GM23338 (cell line): ENCODE results near the gene ZNF70. TPM values are rescaled to one million over a fixed set of nuclear protein-coding genes. Genes with fewer than 3 reads are reported as not detected.

Experiments
- ATAC-seq: fragments of 200-7000 bp; cut with Tn5 transposase; 3 replicates; pipeline ENCODE4 v1.9.1; 2020
- DNase-seq: peaks from one replicate; pipeline ENCODE4 v3.0.0-alpha.2; 2015; ENCODE audit warnings: low spot score
- H2AFZ ChIP-seq: fragments of 200-600 bp; sonication (generic); 2 replicates; pipeline ENCODE4 v1.8.0; 2016; ENCODE audit warnings: antibody characterized with exemption, mild to moderate bottlenecking, moderate library complexity
- H3F3A ChIP-seq: fragments of 200-600 bp; sonication (generic); replicated peaks from 2 replicates; pipeline ENCODE4 v1.8.0; 2017; ENCODE audit warnings: antibody characterized with exemption, mixed run types, low read depth
- H3K27ac ChIP-seq: fragments of 200-600 bp; sonication (generic); 2 replicates; pipeline ENCODE4 v1.6.1; 2016; ENCODE audit warnings: low read depth
- H3K27me3 ChIP-seq: fragments of 200-600 bp; sonication (generic); 2 replicates; pipeline ENCODE4 v1.8.0; 2016; ENCODE audit warnings: mild to moderate bottlenecking, mixed run types, moderate library complexity; ENCODE audit not compliant: insufficient read depth
- H3K36me3 ChIP-seq: fragments of 200-600 bp; sonication (generic); 2 replicates; pipeline ENCODE4 v1.8.0; 2016; ENCODE audit warnings: mild to moderate bottlenecking; ENCODE audit not compliant: insufficient read depth
- H3K4me1 ChIP-seq: fragments of 200-600 bp; sonication (generic); 2 replicates; pipeline ENCODE4 v1.8.0; 2016; ENCODE audit warnings: mild to moderate bottlenecking, moderate library complexity; ENCODE audit not compliant: insufficient read depth
- H3K4me2 ChIP-seq: fragments of 200-600 bp; sonication (generic); 2 replicates; pipeline ENCODE4 v1.7.1; 2017; ENCODE audit warnings: mixed run types
- H3K4me3 ChIP-seq: fragments of 200-600 bp; sonication (generic); 2 replicates; pipeline ENCODE4 v1.6.1; 2016; ENCODE audit warnings: mixed run types
- H3K79me2 ChIP-seq: fragments of 200-600 bp; sonication (generic); replicated peaks from 2 replicates; pipeline ENCODE4 v1.8.0; 2017; ENCODE audit warnings: mild to moderate bottlenecking; ENCODE audit not compliant: insufficient read depth
- H3K9me2 ChIP-seq: fragments of 200-600 bp; sonication (generic); 2 replicates; pipeline ENCODE4 v1.8.0; 2017; ENCODE audit not compliant: insufficient read depth
- H4K20me1 ChIP-seq: fragments of 200-600 bp; sonication (generic); replicated peaks from 2 replicates; pipeline ENCODE4 v1.8.0; 2017; ENCODE audit warnings: mild to moderate bottlenecking; ENCODE audit not compliant: insufficient read depth
- H3K27ac Mint-ChIP-seq: 2 replicates; pipeline ENCODE4 v1.8.0; 2020; ENCODE audit warnings: inconsistent platforms, mild to moderate bottlenecking, moderate library complexity, mixed read lengths
- H3K27me3 Mint-ChIP-seq: 3 replicates; pipeline ENCODE4 v1.8.0; 2022; ENCODE audit warnings: low read depth, mild to moderate bottlenecking, moderate library complexity, mixed read lengths, inconsistent platforms; ENCODE audit not compliant: insufficient read depth, poor library complexity
- H3K36me3 Mint-ChIP-seq: 3 replicates; pipeline ENCODE4 v1.8.0; 2021; ENCODE audit warnings: low read depth, mild to moderate bottlenecking, inconsistent platforms, moderate library complexity, mixed read lengths
- H3K4me1 Mint-ChIP-seq: 3 replicates; pipeline ENCODE4 v1.8.0; 2020; ENCODE audit warnings: mild to moderate bottlenecking, inconsistent platforms, mixed read lengths
- H3K4me3 Mint-ChIP-seq: 3 replicates; pipeline ENCODE4 v1.8.0; 2021; ENCODE audit warnings: moderate library complexity, mild to moderate bottlenecking, inconsistent platforms, mixed read lengths
- H3K9me3 Mint-ChIP-seq: 3 replicates; pipeline ENCODE4 v1.8.0; 2020; ENCODE audit warnings: moderate library complexity, mild to moderate bottlenecking, inconsistent platforms, mixed read lengths
- EZH2 ChIP-seq: fragments of 200-600 bp; sonication (generic); IDR thresholded peaks from one replicate; pipeline ENCODE4 v1.8.0; 2017; ENCODE audit warnings: antibody characterized with exemption, mild to moderate bottlenecking, low read depth; ENCODE audit not compliant: unreplicated experiment
- EZH2phosphoT487 ChIP-seq: fragments of 200-600 bp; sonication (generic); IDR thresholded peaks from one replicate; pipeline ENCODE4 v1.8.1; 2018; ENCODE audit warnings: antibody characterized with exemption; ENCODE audit not compliant: unreplicated experiment
- JUNB ChIP-seq: IDR thresholded peaks from one replicate; pipeline ENCODE4 v1.6.1; 2016; ENCODE audit warnings: antibody characterized with exemption; ENCODE audit not compliant: unreplicated experiment
- NANOG ChIP-seq: IDR thresholded peaks from 2 replicates; pipeline ENCODE4 v1.6.1; 2016; ENCODE audit warnings: antibody characterized with exemption, borderline replicate concordance
- POLR2AphosphoS5 ChIP-seq: IDR thresholded peaks from 2 replicates; pipeline ENCODE4 v1.6.1; 2016; ENCODE audit warnings: antibody characterized with exemption, low read depth
- STAT1 ChIP-seq: IDR thresholded peaks from one replicate; pipeline ENCODE4 v1.6.1; 2016; ENCODE audit warnings: antibody characterized with exemption; ENCODE audit not compliant: unreplicated experiment
- ZNF331 ChIP-seq: fragments of 250-450 bp; sonication (Bioruptor Pico); IDR thresholded peaks from 2 replicates; pipeline ENCODE4 v1.5.0; 2020; ENCODE audit warnings: low read depth, mild to moderate bottlenecking, moderate library complexity
- polyA plus RNA-seq: library from polyadenylated mRNA; unstranded; fragments of >200 nt; fragmentation: Nextera tagmentation; extraction: Ambion mirVana; gene quantifications from 2 replicates; pipeline ENCODE4 v1.2.1, GENCODE V29; 2016
- total RNA-seq: library from RNA; depleted of rRNA; stranded (reverse); fragments of >200 nt; shearing (Covaris generic); gene quantifications from 2 replicates; pipeline ENCODE4 v1.2.3, GENCODE V29; 2014
- TF ChIP-seq, protein P1 (sequence below): IDR thresholded peaks from one replicate; pipeline ENCODE4 v1.6.1; 2018; ENCODE audit warnings: antibody characterized with exemption; ENCODE audit not compliant: unreplicated experiment
- TF ChIP-seq, protein P2 (sequence below): fragments of 250-450 bp; sonication (Bioruptor Pico); IDR thresholded peaks from 2 replicates; pipeline ENCODE4 v1.5.0; 2020; ENCODE audit warnings: mild to moderate bottlenecking, moderate library complexity
- TF ChIP-seq, protein P3 (sequence below), 2 experiments: fragments of 200-600 bp in 1 of 2; sonication (generic) in 1 of 2; conservative IDR thresholded peaks; 2 replicates each; pipeline versions ENCODE4 v1.5.1 to v1.6.1; 2016 to 2017; ENCODE audit warnings: antibody characterized with exemption in 2 of 2, low read depth in 2 of 2, mild to moderate bottlenecking in 2 of 2, moderate library complexity in 1 of 2

ZNF70 gene
- total and polyA plus RNA-seq, 2 experiments from 2014 or later: 0.45 to 2.6 TPM

DNA sequence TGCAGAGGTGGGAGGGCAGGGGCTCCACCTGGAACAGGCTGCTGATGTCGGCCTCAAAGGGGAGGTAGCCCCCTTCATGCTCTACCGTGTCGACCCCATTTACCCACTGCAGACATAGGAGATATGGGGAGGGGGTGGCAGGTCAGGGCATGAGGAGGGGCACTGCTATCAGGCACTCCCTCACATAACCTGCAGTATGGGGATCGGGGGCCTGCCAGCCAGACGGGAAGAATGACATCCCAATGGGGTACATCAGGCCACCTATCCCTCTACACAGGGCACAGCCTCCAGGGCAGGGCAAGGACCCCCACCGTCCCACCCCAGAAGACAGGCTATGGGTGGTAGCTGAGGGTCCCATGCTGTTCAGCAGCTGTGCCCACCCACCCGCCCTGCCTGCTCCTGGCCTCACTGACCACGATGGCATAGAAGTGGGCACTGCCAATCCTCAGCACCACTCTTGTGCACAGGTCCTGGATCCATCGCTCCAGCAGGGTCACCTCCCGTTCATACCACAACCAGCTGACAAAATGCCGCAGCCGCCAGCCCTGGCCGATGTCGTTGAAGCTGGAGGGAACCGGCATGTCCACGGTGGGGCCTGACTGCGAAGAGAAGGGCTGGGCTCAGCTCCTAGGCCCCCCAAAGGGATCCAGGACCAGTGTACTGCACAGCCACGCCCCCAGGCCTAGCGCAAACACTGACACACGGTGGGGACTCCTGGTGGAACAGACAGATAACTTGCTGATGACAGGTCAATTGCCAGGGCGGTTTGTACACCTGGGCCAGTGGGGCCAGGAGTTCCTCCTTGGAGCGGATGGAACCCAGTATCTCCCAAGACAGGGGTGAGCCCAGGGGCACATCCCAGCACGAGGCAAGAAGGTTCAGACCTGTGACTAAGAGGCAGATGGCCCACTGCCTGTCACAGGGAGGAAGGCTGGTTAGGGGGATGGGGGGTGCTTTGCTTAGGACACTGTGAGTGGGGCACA, 36.0 kb downstream of the ZNF70 start:
- Mint-ChIP-seq H3K27ac (no peak overlapping the region), H3K4me1 (peaks cover 4% of the 10 kb centered on the region; the same call in 2 of the 3 replicates), H3K27me3 (no peaks in the 10 kb centered on the region), H3K9me3 (no peaks in the 10 kb centered on the region), H3K36me3 (peaks cover 31% of the 10 kb centered on the region), H3K4me3 (peak overlapping the region; percentile 78; the same call in 2 of the 3 replicates)
- no peaks in the 10 kb centered on the region for H3K27me3 ChIP-seq
- no peak overlapping the region for H3K27ac ChIP-seq
- H3F3A ChIP-seq: no peaks in the 10 kb centered on the region
- H3K36me3 ChIP-seq: peaks cover 13% of the 10 kb centered on the region
- TF ChIP-seq ZNF331 (CRISPR knock-in tag): no peak
- no peak for TF ChIP-seq NANOG
- TF ChIP-seq, protein P1, sequence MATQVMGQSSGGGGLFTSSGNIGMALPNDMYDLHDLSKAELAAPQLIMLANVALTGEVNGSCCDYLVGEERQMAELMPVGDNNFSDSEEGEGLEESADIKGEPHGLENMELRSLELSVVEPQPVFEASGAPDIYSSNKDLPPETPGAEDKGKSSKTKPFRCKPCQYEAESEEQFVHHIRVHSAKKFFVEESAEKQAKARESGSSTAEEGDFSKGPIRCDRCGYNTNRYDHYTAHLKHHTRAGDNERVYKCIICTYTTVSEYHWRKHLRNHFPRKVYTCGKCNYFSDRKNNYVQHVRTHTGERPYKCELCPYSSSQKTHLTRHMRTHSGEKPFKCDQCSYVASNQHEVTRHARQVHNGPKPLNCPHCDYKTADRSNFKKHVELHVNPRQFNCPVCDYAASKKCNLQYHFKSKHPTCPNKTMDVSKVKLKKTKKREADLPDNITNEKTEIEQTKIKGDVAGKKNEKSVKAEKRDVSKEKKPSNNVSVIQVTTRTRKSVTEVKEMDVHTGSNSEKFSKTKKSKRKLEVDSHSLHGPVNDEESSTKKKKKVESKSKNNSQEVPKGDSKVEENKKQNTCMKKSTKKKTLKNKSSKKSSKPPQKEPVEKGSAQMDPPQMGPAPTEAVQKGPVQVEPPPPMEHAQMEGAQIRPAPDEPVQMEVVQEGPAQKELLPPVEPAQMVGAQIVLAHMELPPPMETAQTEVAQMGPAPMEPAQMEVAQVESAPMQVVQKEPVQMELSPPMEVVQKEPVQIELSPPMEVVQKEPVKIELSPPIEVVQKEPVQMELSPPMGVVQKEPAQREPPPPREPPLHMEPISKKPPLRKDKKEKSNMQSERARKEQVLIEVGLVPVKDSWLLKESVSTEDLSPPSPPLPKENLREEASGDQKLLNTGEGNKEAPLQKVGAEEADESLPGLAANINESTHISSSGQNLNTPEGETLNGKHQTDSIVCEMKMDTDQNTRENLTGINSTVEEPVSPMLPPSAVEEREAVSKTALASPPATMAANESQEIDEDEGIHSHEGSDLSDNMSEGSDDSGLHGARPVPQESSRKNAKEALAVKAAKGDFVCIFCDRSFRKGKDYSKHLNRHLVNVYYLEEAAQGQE: no peak
- no peak for TF ChIP-seq POLR2AphosphoS5
- TF ChIP-seq, protein P2, sequence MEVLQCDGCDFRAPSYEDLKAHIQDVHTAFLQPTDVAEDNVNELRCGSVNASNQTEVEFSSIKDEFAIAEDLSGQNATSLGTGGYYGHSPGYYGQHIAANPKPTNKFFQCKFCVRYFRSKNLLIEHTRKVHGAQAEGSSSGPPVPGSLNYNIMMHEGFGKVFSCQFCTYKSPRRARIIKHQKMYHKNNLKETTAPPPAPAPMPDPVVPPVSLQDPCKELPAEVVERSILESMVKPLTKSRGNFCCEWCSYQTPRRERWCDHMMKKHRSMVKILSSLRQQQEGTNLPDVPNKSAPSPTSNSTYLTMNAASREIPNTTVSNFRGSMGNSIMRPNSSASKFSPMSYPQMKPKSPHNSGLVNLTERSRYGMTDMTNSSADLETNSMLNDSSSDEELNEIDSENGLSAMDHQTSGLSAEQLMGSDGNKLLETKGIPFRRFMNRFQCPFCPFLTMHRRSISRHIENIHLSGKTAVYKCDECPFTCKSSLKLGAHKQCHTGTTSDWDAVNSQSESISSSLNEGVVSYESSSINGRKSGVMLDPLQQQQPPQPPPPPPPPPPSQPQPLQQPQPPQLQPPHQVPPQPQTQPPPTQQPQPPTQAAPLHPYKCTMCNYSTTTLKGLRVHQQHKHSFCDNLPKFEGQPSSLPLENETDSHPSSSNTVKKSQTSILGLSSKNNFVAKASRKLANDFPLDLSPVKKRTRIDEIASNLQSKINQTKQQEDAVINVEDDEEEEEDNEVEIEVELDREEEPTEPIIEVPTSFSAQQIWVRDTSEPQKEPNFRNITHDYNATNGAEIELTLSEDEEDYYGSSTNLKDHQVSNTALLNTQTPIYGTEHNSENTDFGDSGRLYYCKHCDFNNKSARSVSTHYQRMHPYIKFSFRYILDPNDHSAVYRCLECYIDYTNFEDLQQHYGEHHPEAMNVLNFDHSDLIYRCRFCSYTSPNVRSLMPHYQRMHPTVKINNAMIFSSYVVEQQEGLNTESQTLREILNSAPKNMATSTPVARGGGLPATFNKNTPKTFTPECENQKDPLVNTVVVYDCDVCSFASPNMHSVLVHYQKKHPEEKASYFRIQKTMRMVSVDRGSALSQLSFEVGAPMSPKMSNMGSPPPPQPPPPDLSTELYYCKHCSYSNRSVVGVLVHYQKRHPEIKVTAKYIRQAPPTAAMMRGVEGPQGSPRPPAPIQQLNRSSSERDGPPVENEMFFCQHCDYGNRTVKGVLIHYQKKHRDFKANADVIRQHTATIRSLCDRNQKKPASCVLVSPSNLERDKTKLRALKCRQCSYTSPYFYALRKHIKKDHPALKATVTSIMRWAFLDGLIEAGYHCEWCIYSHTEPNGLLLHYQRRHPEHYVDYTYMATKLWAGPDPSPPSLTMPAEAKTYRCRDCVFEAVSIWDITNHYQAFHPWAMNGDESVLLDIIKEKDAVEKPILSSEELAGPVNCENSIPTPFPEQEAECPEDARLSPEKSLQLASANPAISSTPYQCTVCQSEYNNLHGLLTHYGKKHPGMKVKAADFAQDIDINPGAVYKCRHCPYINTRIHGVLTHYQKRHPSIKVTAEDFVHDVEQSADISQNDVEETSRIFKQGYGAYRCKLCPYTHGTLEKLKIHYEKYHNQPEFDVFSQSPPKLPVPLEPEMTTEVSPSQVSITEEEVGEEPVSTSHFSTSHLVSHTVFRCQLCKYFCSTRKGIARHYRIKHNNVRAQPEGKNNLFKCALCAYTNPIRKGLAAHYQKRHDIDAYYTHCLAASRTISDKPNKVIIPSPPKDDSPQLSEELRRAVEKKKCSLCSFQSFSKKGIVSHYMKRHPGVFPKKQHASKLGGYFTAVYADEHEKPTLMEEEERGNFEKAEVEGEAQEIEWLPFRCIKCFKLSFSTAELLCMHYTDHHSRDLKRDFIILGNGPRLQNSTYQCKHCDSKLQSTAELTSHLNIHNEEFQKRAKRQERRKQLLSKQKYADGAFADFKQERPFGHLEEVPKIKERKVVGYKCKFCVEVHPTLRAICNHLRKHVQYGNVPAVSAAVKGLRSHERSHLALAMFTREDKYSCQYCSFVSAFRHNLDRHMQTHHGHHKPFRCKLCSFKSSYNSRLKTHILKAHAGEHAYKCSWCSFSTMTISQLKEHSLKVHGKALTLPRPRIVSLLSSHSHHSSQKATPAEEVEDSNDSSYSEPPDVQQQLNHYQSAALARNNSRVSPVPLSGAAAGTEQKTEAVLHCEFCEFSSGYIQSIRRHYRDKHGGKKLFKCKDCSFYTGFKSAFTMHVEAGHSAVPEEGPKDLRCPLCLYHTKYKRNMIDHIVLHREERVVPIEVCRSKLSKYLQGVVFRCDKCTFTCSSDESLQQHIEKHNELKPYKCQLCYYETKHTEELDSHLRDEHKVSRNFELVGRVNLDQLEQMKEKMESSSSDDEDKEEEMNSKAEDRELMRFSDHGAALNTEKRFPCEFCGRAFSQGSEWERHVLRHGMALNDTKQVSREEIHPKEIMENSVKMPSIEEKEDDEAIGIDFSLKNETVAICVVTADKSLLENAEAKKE (CRISPR knock-in tag): no peak
- no peak for TF ChIP-seq JUNB
- no peak for TF ChIP-seq EZH2
- TF ChIP-seq, protein P3, sequence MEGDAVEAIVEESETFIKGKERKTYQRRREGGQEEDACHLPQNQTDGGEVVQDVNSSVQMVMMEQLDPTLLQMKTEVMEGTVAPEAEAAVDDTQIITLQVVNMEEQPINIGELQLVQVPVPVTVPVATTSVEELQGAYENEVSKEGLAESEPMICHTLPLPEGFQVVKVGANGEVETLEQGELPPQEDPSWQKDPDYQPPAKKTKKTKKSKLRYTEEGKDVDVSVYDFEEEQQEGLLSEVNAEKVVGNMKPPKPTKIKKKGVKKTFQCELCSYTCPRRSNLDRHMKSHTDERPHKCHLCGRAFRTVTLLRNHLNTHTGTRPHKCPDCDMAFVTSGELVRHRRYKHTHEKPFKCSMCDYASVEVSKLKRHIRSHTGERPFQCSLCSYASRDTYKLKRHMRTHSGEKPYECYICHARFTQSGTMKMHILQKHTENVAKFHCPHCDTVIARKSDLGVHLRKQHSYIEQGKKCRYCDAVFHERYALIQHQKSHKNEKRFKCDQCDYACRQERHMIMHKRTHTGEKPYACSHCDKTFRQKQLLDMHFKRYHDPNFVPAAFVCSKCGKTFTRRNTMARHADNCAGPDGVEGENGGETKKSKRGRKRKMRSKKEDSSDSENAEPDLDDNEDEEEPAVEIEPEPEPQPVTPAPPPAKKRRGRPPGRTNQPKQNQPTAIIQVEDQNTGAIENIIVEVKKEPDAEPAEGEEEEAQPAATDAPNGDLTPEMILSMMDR (conservative IDR thresholded peaks at IDR 0.05; ENCODE audit: low read depth in 2 of 2): no peak
- TF ChIP-seq EZH2phosphoT487: no peak
- TF ChIP-seq STAT1: no peak
- no peak overlapping the region for H2AFZ ChIP-seq
- ATAC-seq (no peak), DNase-seq (no peak)
- peaks cover 10% of the 10 kb centered on the region for H3K79me2 ChIP-seq
- no peak overlapping the region for H3K4me3 ChIP-seq
- peaks cover 11% of the 10 kb centered on the region for H4K20me1 ChIP-seq
- H3K4me1 ChIP-seq: peaks cover 7% of the 10 kb centered on the region; the same call in 1 of the 2 replicates
- no peak overlapping the region for H3K4me2 ChIP-seq
- no peaks in the 10 kb centered on the region for H3K9me2 ChIP-seq
